ENCODE results near the gene PMEPA1.

The PMEPA1 gene, protein sequence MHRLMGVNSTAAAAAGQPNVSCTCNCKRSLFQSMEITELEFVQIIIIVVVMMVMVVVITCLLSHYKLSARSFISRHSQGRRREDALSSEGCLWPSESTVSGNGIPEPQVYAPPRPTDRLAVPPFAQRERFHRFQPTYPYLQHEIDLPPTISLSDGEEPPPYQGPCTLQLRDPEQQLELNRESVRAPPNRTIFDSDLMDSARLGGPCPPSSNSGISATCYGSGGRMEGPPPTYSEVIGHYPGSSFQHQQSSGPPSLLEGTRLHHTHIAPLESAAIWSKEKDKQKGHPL

DNA sequence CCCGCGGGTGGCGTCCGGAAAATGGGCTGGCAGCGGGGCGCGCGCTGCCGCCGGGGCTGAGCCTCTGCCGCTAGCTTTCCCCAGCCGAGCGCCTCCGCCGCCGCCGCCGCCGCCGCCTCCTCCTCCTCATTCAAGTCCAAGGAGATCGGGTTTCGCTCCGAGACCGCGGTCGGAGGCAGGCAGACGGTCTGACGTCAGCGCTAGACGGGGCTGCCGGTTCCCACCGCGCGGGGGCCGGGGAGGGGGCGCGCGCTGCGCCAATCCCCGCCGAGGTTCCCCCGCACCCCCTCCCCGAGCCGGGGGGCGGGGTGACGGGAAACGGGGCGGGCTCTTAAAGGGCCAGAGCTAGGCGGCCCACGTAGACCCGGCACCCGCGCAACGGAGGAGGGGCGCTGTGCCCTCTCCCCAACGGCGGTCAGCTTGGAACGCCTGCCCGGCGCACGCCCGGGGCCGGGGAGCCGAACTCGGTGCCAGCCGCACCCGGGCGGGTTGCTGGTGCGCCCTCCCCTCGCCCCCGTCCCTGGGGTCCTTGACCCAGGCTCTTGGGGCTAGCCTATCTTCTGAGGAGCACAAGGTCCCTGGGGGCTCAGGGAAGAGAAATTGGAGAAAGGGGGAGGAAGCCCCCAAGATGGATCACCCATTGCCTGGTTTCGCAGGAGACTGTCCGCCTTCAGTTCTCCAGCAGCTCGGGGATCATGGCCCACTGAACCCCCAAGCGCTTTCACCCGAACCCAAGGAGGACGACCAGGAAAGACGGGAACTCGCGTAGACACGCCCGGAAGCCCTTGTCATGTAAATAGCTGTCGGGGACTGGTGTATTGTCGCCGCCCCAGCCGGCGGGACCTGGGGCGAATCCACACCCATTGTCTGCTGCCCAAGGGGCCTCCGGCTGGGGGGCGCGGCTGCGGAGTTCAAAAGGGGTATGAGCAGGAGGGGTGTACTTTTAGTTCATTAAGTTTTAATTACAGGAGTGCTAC lies at the start of gene PMEPA1:
Gene PMEPA1, minus strand, starts transcription at position 193 of the 977 bp plus-strand sequence. CDS start 433 bp downstream, outside the sequence.
- TF ChIP-seq SUZ12 (IDR thresholded peaks at IDR 0.05) (no peak), FOXM1 (IDR thresholded peaks at IDR 0.05; ENCODE audit: borderline replicate concordance) (peak; percentile 84)
- DNase-seq (ENCODE audit: extremely low spot score) = peak; percentile 92
- CTCF ChIA-PET = interaction anchor here (0.8 kb wide), 1 partner anchor 9 kb away, joined by 3 read pairs; no protein-coding TSS in a partner anchor
- POLR2A ChIA-PET = interaction anchor here (0.6 to 2.2 kb wide), 7 partner anchors 9 to 358 kb away, joined by 3 to 8 read pairs (median 4); no protein-coding TSS in a partner anchor

DNA sequence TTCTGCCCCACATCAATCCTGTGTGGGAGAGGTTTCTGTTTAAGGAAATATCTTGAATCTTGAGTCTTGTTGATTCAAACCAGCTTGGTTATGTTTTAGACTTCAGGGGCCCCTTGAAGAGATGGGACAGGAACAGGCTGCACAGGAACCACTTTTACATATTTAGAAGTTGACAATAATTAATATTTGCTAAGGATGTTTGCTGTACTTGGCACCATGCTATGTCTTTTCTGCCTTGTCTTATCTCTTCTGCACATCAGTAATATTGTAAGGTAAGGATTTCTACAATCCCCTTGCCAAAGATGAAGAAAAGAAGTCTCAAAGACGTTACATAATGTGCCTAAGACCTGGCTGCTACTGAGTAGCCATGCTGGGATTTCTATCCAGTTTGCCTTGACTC lies 48.0 kb upstream of the PMEPA1 start:
- POLR2A ChIA-PET = no interaction called here
- TF ChIP-seq FOXA1 (IDR thresholded peaks at IDR 0.05) = no peak
- TF ChIP-seq TARDBP (IDR thresholded peaks at IDR 0.05) = no peak
- no peak for TF ChIP-seq ARNT (IDR thresholded peaks at IDR 0.05)
- TF ChIP-seq ZNF384 (IDR thresholded peaks at IDR 0.05) = no peak
- no peak for TF ChIP-seq BHLHE40 (IDR thresholded peaks at IDR 0.05; ENCODE audit: borderline replicate concordance)
- CTCF ChIA-PET = no interaction called here
- DNase-seq (ENCODE audit: extremely low spot score) = no peak

DNA sequence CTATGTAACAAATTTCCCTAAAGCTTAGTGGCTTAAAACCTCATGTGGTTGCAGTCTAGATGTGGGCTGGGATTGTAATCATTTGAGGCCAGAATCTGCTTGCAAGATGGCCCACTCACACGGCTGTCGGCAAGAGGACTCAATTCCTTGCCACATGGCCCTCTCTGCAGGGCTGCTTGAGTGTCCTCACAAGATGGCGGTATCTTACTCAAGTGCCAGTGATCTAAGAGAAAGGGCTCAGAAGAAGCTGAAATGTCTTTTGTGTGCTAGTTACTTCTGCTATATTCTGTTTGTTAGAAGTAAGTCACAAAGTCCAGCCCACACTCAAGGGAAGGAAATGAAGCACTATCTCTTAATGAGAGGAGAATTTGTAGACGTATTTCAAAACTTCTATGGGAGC lies 47.1 kb upstream of the PMEPA1 start:
- TF ChIP-seq FOXA1 (IDR thresholded peaks at IDR 0.05) = no peak
- ChIA-PET CTCF (no interaction called here), POLR2A (no interaction called here)
- no peak for DNase-seq (ENCODE audit: extremely low spot score)

DNA sequence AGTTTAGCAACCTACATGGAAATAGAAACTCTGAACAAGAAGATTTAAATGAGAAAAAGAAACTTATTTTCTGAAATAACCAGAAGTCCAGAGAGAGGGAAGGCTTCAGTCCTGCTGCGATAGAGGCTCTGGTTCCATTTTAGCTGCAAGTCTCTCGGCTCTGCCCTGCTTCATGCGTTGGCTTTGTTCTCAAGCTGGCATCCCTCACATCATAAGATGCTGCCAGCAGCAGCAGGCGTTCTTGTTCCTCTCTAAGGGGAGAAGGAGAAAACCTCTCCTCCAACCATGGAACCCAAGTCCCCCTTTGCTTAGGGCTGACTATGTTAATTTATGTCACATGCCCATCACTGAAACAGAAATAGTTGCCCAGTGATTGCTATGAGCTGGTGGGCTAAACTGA lies 46.4 kb upstream of the PMEPA1 start:
- TF ChIP-seq BHLHE40 (IDR thresholded peaks at IDR 0.05; ENCODE audit: borderline replicate concordance) = no peak
- ChIA-PET POLR2A (no interaction called here), CTCF (no interaction called here)
- no peak for DNase-seq (ENCODE audit: extremely low spot score)

DNA sequence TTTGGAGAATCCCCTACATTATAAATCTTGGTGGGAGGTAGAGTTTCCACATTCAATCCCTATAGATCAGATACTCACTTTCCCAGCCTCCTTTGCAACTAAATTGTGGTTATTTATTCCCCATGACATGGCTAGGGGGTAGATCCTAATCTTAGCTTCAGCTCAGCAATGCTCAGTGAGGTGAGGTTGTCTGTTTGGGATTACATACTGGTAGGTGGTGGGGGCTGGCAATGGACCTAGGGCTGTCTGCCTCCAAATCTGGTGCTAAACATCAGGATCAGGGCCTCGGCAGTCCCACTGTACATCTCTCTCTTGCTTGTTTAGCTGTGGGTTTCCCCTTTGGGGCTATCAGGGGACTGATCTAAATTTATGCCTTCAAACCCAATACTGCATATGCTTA lies 45.8 kb upstream of the PMEPA1 start:
- CTCF ChIA-PET = no interaction called here
- no peak for TF ChIP-seq TARDBP (IDR thresholded peaks at IDR 0.05)
- TF ChIP-seq ZNF384 (IDR thresholded peaks at IDR 0.05) = no peak
- TF ChIP-seq FOXA1 (IDR thresholded peaks at IDR 0.05) = no peak
- no peak for TF ChIP-seq BHLHE40 (IDR thresholded peaks at IDR 0.05; ENCODE audit: borderline replicate concordance)
- TF ChIP-seq NFRKB (IDR thresholded peaks at IDR 0.05) = no peak
- TF ChIP-seq FOXM1 (IDR thresholded peaks at IDR 0.05; ENCODE audit: borderline replicate concordance) = no peak
- no peak for TF ChIP-seq L3MBTL2 (conservative IDR thresholded peaks at IDR 0.05)
- no peak for TF ChIP-seq ELF4 (IDR thresholded peaks at IDR 0.05)
- TF ChIP-seq ARNT (IDR thresholded peaks at IDR 0.05) = no peak
- no peak for TF ChIP-seq CTBP1 (IDR thresholded peaks at IDR 0.05; ENCODE audit: borderline replicate concordance)
- no peak for TF ChIP-seq LEF1 (IDR thresholded peaks at IDR 0.05; ENCODE audit: borderline replicate concordance)
- no peak for TF ChIP-seq SP1 (IDR thresholded peaks at IDR 0.05)
- TF ChIP-seq FOXK2 (IDR thresholded peaks at IDR 0.05) = no peak
- no peak for TF ChIP-seq HDGF (IDR thresholded peaks at IDR 0.05; ENCODE audit: borderline replicate concordance)
- TF ChIP-seq, protein P1, sequence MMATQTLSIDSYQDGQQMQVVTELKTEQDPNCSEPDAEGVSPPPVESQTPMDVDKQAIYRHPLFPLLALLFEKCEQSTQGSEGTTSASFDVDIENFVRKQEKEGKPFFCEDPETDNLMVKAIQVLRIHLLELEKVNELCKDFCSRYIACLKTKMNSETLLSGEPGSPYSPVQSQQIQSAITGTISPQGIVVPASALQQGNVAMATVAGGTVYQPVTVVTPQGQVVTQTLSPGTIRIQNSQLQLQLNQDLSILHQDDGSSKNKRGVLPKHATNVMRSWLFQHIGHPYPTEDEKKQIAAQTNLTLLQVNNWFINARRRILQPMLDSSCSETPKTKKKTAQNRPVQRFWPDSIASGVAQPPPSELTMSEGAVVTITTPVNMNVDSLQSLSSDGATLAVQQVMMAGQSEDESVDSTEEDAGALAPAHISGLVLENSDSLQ (IDR thresholded peaks at IDR 0.05) = no peak
- no peak for TF ChIP-seq SUZ12 (IDR thresholded peaks at IDR 0.05)
- POLR2A ChIA-PET = no interaction called here

DNA sequence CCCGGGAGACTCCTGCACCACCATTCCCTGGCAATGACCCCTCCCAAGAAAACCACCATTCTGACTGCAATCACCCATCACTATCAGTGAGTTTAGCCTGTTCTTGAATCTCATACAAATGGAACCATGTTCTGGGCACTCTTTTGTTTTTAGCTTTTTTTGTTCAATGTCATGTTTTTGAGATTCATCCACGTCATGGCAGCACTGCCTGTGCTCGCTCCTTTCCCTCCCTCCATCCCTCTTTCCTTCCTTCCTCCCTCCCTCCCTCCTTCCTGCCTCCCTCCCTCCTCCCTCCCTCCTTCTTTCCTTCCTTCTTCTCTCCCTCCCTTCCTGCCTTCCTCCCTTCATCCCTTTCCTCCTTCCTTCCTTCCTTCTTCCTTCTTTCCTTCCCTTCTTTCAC lies 44.4 kb upstream of the PMEPA1 start:
- ChIA-PET POLR2A (no interaction called here), CTCF (no interaction called here)
- no peak for DNase-seq (ENCODE audit: extremely low spot score)
- TF ChIP-seq TARDBP (IDR thresholded peaks at IDR 0.05) (no peak), ELF4 (IDR thresholded peaks at IDR 0.05) (no peak), ARNT (IDR thresholded peaks at IDR 0.05) (no peak), L3MBTL2 (conservative IDR thresholded peaks at IDR 0.05) (no peak), BHLHE40 (IDR thresholded peaks at IDR 0.05; ENCODE audit: borderline replicate concordance) (no peak), CTBP1 (IDR thresholded peaks at IDR 0.05; ENCODE audit: borderline replicate concordance) (no peak), SUZ12 (IDR thresholded peaks at IDR 0.05) (no peak), FOXM1 (IDR thresholded peaks at IDR 0.05; ENCODE audit: borderline replicate concordance) (no peak), LEF1 (IDR thresholded peaks at IDR 0.05; ENCODE audit: borderline replicate concordance) (no peak)
- TF ChIP-seq, protein P1 (IDR thresholded peaks at IDR 0.05) = no peak

More for the DNA sequence above, 45.8 kb upstream of the PMEPA1 start:
- DNase-seq (ENCODE audit: extremely low spot score) = no peak

DNA sequence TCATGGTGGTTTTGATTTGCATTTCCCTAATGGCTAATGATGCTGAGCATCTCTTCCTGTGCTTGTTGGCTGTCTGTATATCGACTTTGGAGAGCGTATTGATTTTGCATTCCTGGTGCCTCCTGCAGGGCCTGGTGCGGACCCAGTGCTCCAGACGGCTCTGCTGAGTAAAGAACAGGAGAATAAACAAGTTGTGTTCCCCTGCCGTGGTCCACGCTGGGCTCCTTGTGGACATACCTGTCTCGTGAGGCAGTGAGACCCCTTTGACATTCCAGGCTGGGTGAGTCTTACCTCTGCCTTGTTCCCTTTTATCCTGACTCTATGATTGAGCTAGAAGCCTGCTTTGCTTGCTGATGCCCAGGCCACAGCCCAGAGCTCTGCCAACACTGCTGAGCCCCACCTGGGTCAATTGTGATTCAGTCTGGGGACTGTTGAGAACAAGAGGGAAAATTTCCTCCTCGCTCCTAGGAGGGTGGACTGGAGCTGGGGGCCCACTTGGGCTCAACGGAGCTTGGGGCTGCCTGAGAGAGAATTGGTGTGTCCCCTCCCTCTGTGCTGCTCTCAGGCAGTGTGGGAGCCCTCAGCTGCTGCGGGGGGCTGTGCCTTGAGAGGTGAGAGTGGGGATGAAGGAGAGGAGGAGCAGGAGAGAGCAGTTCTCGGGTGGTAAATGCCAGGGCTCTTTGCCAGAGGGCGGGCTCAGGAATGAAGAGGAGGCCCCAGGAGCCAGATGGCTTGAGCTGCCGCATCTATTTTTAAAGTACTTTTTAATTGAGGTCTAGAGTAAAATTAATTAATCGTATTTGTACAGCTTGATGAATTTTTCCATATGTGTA lies 43.7 kb upstream of the PMEPA1 start:
- ChIA-PET POLR2A (no interaction called here), CTCF (no interaction called here)
- TF ChIP-seq L3MBTL2 (conservative IDR thresholded peaks at IDR 0.05) = no peak
- no peak for TF ChIP-seq NFRKB (IDR thresholded peaks at IDR 0.05)
- TF ChIP-seq, protein P1 (IDR thresholded peaks at IDR 0.05) = no peak
- TF ChIP-seq CTBP1 (IDR thresholded peaks at IDR 0.05; ENCODE audit: borderline replicate concordance) = no peak
- TF ChIP-seq ELF4 (IDR thresholded peaks at IDR 0.05) = no peak
- TF ChIP-seq ARNT (IDR thresholded peaks at IDR 0.05) = no peak
- TF ChIP-seq ZNF384 (IDR thresholded peaks at IDR 0.05) = no peak
- TF ChIP-seq LEF1 (IDR thresholded peaks at IDR 0.05; ENCODE audit: borderline replicate concordance) = no peak
- no peak for TF ChIP-seq SP1 (IDR thresholded peaks at IDR 0.05)
- no peak for TF ChIP-seq BHLHE40 (IDR thresholded peaks at IDR 0.05; ENCODE audit: borderline replicate concordance)
- no peak for TF ChIP-seq TARDBP (IDR thresholded peaks at IDR 0.05)
- TF ChIP-seq FOXM1 (IDR thresholded peaks at IDR 0.05; ENCODE audit: borderline replicate concordance) = no peak
- TF ChIP-seq FOXK2 (IDR thresholded peaks at IDR 0.05) = no peak
- TF ChIP-seq HDGF (IDR thresholded peaks at IDR 0.05; ENCODE audit: borderline replicate concordance) = no peak
- TF ChIP-seq FOXA1 (IDR thresholded peaks at IDR 0.05) = no peak
- no peak for TF ChIP-seq SUZ12 (IDR thresholded peaks at IDR 0.05)
- DNase-seq (ENCODE audit: extremely low spot score) = no peak

Measured in HEK293T (cell line).